NB4 (cell line): Measurements from ENCODE around the gene DCAF11.

Experiments
- CTCF ChIP-seq: IDR thresholded peaks from one replicate; pipeline ENCODE4 v1.5.1; 2012; ENCODE audit warnings: low read depth, low read length
- POLR2A ChIP-seq: IDR thresholded peaks from 2 replicates; pipeline ENCODE4 v1.6.1; 2011; ENCODE audit warnings: mild to moderate bottlenecking; ENCODE audit not compliant: insufficient read length; ENCODE audit errors: extremely low read depth
- TF ChIP-seq, protein P1 (sequence below): IDR thresholded peaks from 2 replicates; pipeline ENCODE4 v1.6.1; 2011; ENCODE audit warnings: low read depth, low read length

- TF ChIP-seq, protein P1, sequence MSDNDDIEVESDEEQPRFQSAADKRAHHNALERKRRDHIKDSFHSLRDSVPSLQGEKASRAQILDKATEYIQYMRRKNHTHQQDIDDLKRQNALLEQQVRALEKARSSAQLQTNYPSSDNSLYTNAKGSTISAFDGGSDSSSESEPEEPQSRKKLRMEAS, result no peak
- TF ChIP-seq CTCF (no peak), POLR2A (no peak)
These were observed 19.7 kb upstream of the DCAF11 start for GRCh38 chr14:24094841-24095270.
